Stimulated activated CD8-positive, alpha-beta memory T cell treated with anti-CD3 and anti-CD28 coated beads, Interleukin-4, amount 100 ng/mL, for 4 hours (primary cell): Measurements from ENCODE around the gene LTC4S.
A peak's percentile ranks its signal among the peaks of the same experiment; 100 is the strongest.

Experiments
- DNase-seq, 2 donors: peaks; one replicate each; pipeline ENCODE4 v3.0.0-alpha.2; 2020; ENCODE audit warnings: low read depth in 2 of 2, low spot score in 1 of 2

The LTC4S gene

DNA sequence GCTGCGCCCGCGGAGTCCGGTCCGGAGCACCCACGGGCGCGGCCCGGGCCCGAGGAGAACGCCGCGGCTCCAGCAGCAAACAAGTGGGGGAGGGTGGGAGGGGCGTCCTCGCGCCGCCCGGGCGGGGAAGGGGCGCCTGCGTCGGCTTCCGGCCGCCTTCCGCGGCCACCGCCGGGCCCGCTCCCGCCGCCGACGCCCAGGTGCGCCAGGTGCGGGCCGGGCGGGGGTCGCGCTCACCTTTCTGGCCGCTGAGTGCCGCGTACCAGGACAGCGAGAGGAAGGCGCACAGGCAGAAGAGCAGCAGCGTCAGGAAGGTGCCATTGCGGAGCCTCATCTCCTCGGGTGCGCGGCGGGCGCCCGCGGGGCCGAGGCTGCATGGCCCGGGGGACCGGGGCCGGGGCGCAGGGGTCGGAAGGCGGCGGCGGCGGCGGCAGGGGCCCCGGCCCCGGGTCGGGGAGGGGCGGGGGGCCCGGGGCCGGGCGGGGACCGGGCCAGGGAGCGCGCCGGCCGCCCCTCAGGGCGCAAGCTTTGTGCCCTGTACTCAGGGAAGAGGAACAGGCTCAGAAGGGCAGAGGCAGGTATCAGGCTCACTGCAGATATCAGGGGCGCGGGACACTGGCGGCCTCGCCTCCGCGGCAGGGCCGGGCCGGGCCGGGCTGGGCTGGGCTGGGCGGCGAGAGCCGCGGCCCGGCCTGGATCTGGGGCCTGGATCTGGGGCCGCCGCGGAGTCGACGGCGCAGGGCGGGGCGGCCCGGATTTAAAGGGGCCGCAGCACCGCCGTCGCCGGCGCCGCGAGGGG, 12.7 kb downstream of the LTC4S start, which contains the start of gene MGAT4B:
Gene MGAT4B (minus strand): TSS at position 617 of the 799 bp plus-strand sequence. CDS start 283 bp downstream, at position 334.
- DNase-seq, result no peak

- no peak for DNase-seq
These were observed 18.5 kb downstream of the LTC4S start for GRCh38 chr5:179812135-179812825.

GRCh38 chr5:179812997-179813607, 19.3 kb downstream of the LTC4S start:
- DNase-seq, result no peak

DNA sequence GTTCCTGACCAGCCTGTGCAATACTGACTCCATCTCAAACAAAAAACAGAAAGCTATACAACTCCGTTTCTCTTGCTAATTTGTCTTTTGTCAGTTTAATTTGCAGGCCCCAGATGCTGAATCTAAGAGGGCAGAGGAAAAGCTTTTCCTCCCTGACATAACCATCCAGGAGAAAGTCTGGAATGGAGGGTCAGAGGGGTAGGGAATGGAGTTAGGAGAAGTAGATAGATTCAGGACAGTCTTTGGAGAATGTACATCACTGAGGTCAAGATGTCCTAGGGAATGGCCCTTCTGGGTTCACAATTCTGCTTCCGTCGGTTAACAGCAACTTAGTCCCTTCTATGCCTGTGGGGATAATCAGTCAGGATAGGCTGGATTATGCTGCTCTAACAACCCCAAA, 20.3 kb downstream of the LTC4S start:
- no peak for DNase-seq

DNA sequence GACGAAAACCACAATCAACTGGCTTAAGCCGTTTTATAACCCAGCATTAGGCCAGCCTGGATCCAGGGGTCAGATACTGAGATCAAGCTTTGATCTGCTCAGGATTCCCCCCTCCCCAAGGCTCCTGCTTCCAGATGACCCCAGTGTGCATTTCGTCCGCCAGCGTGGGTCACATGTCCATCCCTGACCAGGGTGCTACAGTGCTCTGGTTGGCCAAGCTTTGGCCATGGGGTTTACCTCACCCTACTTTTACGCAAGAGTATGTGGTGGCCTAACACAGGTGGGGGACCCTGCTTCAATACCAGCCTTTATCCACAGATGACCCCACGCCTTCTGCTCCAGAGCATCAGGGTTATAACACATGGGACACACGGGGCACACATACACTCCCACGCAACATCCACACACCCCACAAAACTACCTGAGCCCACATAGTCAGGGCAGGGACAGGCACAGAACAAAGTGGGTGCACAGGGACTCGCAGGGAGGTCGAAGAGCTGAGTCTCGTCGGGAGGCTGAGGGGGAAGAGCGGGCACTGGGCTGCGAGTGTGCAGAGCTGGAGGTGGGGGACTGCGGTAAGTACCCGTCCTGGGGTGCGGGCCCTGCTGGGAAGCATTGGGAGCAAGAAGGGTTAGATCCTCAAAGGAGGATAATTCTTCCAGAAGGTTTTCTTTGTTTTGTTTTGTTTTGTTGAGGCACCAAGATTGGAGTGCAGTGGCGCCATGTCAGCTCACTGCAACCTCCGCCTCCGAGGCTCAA, 21.9 kb downstream of the LTC4S start:
- no peak for DNase-seq

DNA sequence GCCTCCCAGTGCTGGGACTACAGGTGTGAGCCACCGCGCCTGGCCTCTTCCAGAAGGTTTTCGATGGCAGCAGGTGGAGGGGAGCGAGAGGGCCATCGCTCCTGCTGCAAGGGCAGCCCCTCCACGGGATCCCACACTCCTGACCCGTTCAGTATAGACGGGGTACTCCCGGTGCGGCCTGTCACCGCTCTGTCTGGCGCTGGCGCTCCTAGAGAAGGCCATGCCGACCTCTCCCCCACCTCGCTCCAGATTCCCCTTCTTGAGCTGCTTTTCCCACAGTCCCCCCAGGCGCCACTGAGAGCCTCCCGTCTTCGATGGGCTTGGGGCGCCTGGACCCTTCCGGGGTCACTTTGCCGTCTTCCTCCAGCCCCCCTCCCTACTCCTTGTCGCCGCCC, 22.6 kb downstream of the LTC4S start:
- no peak for DNase-seq

- no peak for DNase-seq
These were observed 23.1 kb downstream of the LTC4S start for GRCh38 chr5:179816796-179817469.

- DNase-seq, result no peak
These were observed 23.7 kb downstream of the LTC4S start for GRCh38 chr5:179817470-179817840.

GRCh38 chr5:179817890-179818745, 24.3 kb downstream of the LTC4S start:
- DNase-seq, result no peak

- DNase-seq, result peak; percentile 44 to 77
These were observed 25.0 kb downstream of the LTC4S start for GRCh38 chr5:179818746-179819295.

DNA sequence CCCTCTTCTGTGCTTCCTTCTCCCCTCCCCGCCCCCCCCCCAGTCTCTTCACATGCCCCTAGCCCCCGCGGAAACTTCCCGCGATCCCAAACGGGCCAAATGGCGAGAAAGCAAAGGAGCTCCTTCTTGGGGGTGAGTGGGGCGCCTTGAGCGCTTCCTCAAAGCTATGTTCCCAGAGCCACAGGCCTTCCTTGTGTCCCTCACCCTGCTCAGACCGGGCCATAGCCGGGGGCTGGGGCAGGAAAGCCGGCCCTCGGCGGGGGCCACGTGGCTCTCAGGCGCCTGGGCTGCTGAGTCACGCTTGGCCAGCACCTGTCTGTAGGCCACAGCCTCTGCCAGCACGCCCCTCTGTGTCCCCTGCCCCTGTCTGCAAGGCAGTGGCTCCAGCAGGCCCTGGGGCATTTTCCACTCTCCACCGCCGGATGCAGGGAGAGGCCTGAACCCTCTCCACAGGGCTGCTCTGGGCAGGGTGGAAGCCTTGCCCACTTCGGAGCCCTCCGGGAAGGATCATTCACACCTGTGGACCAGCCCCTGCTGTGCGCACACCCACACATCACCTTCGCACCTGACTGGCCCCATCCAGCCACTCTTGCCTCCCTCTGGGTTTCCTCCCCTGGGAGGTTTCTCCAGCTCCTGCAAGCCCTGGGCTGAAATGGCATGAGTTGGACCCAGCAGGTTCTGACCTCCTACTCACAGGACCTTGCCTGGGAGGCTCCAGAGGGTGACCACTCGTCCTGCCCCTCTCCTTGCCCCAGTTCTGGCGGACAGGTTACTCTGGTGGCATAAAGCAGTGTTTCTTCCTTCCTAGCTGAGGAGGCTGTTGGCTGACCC, 25.7 kb downstream of the LTC4S start:
- DNase-seq, result no peak

DNA sequence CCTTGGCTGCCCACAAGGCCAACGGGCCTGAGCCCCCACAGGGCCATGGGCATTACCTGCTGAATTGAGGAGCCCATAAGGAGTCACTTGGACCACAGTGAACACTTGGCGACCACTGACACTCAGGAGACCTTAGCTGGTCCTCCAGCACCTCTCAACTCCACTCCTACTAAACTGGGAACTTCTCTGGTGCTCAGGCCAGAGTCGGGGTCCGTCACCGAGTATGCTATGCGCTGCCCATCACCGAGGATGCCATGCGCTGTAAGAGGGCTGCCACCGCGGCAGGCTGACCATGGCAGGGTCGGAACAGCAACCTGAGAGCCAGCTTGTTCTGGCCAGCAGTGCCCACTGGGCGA, 26.3 kb downstream of the LTC4S start:
- no peak for DNase-seq

GRCh38 chr5:179820483-179821297, 26.9 kb downstream of the LTC4S start, which contains the start of gene SQSTM1:
Gene SQSTM1, plus strand, starts transcription at chr5:179820905. Its CDS starts 32 bp downstream, at chr5:179820937.
- DNase-seq, result peak; percentile 37 to 57

GRCh38 chr5:179821298-179822058, 27.7 kb downstream of the LTC4S start:
- peak in 1 of 2 donors; percentile 63 for DNase-seq

- DNase-seq, result no peak
These were observed 28.3 kb downstream of the LTC4S start for GRCh38 chr5:179822059-179822432.

DNA sequence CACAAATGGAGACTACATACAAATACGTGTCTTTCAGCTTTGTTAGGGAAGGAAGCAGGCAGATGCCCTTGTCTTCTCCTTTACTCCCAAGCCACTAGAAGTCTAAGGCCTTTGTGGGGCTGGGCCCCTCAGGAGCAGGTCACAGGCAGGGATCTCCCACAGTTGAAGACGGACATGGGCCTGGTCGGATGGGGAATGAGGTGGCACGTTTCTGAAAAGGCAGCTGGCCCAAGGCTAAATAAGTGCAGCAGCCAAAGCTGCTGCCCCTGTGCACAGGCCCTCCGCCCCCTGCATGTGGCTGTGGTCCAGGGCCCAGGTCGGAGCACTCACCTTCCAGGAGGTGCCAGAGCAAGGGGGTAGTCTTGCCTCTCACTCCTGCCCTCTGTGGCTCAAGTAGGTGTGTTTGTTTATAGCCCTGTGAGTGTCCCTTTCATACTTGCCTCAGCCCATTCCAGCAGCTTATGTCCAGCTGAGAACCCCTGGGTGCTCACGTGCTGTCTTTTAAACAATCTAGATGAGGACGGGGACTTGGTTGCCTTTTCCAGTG, 28.7 kb downstream of the LTC4S start:
- no peak for DNase-seq
